Heart left ventricle (tissue), 13 donors: Measurements from ENCODE around the gene PARD3.

ENCODE experiments used
- CTCF ChIP-seq, 12 donors: fragments of 200-600 bp; sonication (generic) in 4 of 12; IDR thresholded peaks; one replicate each; pipeline versions ENCODE4 v1.5.0 to v1.8.0; 2018 to 2022; ENCODE audit warnings: antibody characterized with exemption in 12 of 12, mild to moderate bottlenecking in 5 of 12
- POLR2A ChIP-seq, 2 donors: fragments of 450-650 bp; IDR thresholded peaks; one replicate each; pipeline ENCODE4 v1.6.1; 2017; ENCODE audit warnings: antibody characterized with exemption in 2 of 2, mild to moderate bottlenecking in 2 of 2, moderate library complexity in 2 of 2
- donor health status: ischemic (EF 13 %, LVEDD 7.1; RV severe dilation, severe dysfunction).
- donor health status: DM: no; HTN: yes; CAD: no.
- donor health status: DM: no; HTN: no; CAD: no.
- donor health status: ischemic (EF 25% LVEDD 6.9; RV normal size, moderate dysfunction).
- donor health status: ischemic (EF 25% LVEDD 5.7; RV mildly dilated, moderate dysfunction).
- donor health status: ischemic (EF 35%, LVEDD 5.7; RV mildly dilated, moderate dysfunction).
- donor health status: nonischemic (EF 11% LVEDD 7.7; RV severe dilation, severe dysfunction).
- donor health status: DM: yes; HTN: yes; CAD: no.
- donor health status: PGD.
- donor health status: ischemic (EF 29% LVEDD 5.4; RV normal size, mild dysfunction).
- donor health status: nonischemic (EF 23%, LVEDD 6.1; RV moderate dilation, normal function).

- TF ChIP-seq CTCF (IDR thresholded peaks at IDR 0.05) (no peak), POLR2A (IDR thresholded peaks at IDR 0.05) (no peak)
These were observed 127.5 kb downstream of the PARD3 start for GRCh38 chr10:34687434-34688210.
